ENCODE measurements around the gene DNAH2. TPM values are rescaled to one million over a fixed set of nuclear protein-coding genes. Genes with fewer than 3 reads are reported as not detected.
A peak's percentile ranks its signal among the peaks of the same experiment; 100 is the strongest.
"Not testable (repeated sequence)": the region's sequence is repeated elsewhere in the genome, so short reads cannot be mapped to it uniquely, and the experiment has no call there.

Gene DNAH2
- total RNA-seq, 1 donor from 2014 or later, result 0.72 TPM

DNA sequence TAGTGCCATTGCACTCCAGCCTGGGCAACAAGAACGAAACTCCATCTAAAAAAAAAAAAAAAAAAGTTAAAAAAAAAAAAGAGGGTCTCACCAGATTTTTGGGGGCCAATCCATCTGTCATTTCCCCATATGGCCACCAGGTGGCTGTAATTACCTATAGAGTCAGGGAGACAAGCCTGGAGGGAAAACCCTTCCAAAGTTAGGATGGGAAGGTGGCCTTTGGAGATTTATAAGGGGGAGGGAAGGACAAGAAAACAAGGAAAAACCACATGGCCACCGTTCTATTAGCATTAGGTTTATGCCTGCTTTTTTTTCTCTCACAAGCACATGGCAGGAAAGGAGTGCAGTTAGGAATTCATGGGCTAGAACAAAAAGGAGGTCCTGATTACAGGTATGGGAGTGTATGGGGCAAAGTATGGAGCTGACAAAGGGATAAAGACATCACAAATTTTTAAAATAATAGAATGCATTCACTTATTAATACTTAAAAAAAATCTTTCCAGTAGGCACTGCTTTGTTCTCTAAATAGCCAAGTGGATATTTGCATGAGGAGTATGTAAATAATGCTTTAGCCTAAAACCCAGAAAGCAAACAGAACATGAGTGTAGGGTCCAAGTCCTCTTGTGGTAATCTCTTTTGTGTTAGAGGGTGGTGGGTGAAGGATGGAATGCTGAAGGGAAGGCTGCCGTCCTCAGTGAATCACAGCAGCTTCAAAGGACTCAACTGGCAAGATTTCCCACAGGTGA is 145.3 kb downstream of the DNAH2 start:
- peak; percentile 46 for DNase-seq (ENCODE audit: low spot score)
- H3K27me3 Mint-ChIP-seq (ENCODE audit: unreplicated experiment), result peaks cover 3% of the 10 kb centered on the region
- no peak overlapping the region for H3K4me3 Mint-ChIP-seq (ENCODE audit: unreplicated experiment)
- peaks cover 33% of the 10 kb centered on the region for H3K36me3 Mint-ChIP-seq (ENCODE audit: low read depth, unreplicated experiment)
- no peaks in the 10 kb centered on the region for H3K9me3 Mint-ChIP-seq (ENCODE audit: unreplicated experiment)
- no peak overlapping the region for H3K27ac Mint-ChIP-seq (ENCODE audit: unreplicated experiment)
- H3K4me1 Mint-ChIP-seq (ENCODE audit: unreplicated experiment), result peaks cover 36% of the 10 kb centered on the region
- TF ChIP-seq, protein P1, sequence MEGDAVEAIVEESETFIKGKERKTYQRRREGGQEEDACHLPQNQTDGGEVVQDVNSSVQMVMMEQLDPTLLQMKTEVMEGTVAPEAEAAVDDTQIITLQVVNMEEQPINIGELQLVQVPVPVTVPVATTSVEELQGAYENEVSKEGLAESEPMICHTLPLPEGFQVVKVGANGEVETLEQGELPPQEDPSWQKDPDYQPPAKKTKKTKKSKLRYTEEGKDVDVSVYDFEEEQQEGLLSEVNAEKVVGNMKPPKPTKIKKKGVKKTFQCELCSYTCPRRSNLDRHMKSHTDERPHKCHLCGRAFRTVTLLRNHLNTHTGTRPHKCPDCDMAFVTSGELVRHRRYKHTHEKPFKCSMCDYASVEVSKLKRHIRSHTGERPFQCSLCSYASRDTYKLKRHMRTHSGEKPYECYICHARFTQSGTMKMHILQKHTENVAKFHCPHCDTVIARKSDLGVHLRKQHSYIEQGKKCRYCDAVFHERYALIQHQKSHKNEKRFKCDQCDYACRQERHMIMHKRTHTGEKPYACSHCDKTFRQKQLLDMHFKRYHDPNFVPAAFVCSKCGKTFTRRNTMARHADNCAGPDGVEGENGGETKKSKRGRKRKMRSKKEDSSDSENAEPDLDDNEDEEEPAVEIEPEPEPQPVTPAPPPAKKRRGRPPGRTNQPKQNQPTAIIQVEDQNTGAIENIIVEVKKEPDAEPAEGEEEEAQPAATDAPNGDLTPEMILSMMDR (IDR thresholded peaks at IDR 0.05; ENCODE audit: unreplicated experiment), result peak; percentile 81

DNA sequence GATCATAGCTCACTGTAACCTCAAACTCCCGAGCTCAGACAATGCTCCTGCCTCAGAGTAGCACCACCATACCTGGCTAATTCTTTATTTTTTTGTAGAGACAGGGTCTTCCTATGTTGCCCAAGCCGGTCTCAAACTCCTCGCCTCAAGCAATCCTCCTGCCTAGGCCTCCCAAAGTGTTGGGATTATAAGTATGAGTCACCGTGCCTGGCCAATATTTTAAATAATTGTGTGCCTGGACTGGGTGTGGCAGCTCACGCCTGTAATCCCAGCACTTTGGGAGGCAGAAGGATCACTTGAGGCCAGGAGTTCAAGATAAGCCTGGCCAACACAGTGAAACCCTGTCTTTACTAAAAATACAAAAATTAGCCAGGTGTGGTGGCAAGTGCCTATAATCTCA is 146.8 kb downstream of the DNAH2 start:
- H3K27ac Mint-ChIP-seq (ENCODE audit: unreplicated experiment); H3K9me3 Mint-ChIP-seq (ENCODE audit: unreplicated experiment); DNase-seq (ENCODE audit: low spot score); H3K27me3 Mint-ChIP-seq (ENCODE audit: unreplicated experiment); H3K4me3 Mint-ChIP-seq (ENCODE audit: unreplicated experiment): not testable (repeated sequence)
- H3K36me3 Mint-ChIP-seq (ENCODE audit: low read depth, unreplicated experiment), result peaks cover 29% of the 10 kb centered on the region
- H3K4me1 Mint-ChIP-seq (ENCODE audit: unreplicated experiment), result peaks cover 40% of the 10 kb centered on the region

DNA sequence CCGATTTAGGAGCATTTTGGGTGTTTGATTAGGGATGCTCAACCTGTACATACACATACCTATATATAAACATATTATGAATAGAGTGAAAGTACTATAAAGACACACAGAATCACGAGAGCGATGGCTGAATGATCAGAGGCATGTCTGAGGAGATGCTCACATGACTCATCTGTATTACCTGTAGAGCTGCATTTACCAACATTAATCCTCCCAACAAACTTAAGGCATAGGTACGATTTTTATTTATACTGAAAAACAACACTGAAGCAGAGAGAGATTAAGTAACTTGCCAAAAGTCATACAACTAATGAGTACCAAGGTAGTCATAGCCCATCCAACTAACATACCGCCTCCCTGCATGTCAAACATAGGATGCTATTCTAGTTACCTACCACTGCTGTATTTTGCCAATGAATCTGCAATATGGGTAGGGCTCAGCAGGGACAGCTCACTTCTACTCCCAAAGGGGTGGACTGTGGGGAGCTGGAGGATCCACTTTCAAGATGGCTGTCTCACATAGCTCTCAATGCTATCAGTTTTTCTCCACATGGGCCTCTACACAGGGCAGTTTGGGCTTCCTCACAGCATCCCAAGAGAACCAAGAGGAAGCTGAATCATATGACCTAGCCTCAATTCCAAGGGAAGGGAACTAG is 147.6 kb downstream of the DNAH2 start:
- Mint-ChIP-seq H3K36me3 (ENCODE audit: low read depth, unreplicated experiment) (peaks cover 24% of the 10 kb centered on the region), H3K9me3 (ENCODE audit: unreplicated experiment) (no peaks in the 10 kb centered on the region), H3K27ac (ENCODE audit: unreplicated experiment) (no peak overlapping the region), H3K27me3 (ENCODE audit: unreplicated experiment) (peaks cover 5% of the 10 kb centered on the region), H3K4me1 (ENCODE audit: unreplicated experiment) (peaks cover 35% of the 10 kb centered on the region), H3K4me3 (ENCODE audit: unreplicated experiment) (no peak overlapping the region)
- TF ChIP-seq, protein P1 (IDR thresholded peaks at IDR 0.05; ENCODE audit: unreplicated experiment), result no peak
- DNase-seq (ENCODE audit: low spot score), result no peak

DNA sequence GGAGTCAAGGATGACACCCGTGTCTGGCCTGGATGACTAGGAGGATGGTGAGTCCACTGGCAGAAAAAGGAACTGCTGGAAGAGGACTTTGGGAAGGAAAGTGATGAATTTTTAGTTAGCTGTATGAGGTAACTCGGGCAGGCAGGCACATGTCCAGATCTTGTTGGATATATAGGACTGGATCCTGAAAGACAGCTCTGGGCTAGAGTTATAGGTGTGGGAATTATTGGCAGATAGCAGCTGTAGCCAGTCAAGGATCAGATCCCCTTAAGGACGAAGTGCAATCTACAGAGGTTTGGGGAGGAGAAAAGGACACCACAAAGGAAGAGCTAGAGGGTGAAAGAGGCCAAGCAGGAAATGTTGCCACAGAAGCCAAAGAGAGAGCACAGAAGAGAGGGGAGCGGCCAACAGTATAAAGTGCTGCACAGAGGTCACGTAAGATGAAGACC is 150.4 kb downstream of the DNAH2 start:
- no peaks in the 10 kb centered on the region for H3K9me3 Mint-ChIP-seq (ENCODE audit: unreplicated experiment)
- H3K4me1 Mint-ChIP-seq (ENCODE audit: unreplicated experiment), result peaks cover 18% of the 10 kb centered on the region
- no peak overlapping the region for H3K27ac Mint-ChIP-seq (ENCODE audit: unreplicated experiment)
- DNase-seq (ENCODE audit: low spot score), result no peak
- peaks cover 3% of the 10 kb centered on the region for H3K27me3 Mint-ChIP-seq (ENCODE audit: unreplicated experiment)
- TF ChIP-seq, protein P1 (IDR thresholded peaks at IDR 0.05; ENCODE audit: unreplicated experiment), result no peak
- H3K4me3 Mint-ChIP-seq (ENCODE audit: unreplicated experiment), result peak overlapping the region; percentile 68
- peaks cover 16% of the 10 kb centered on the region for H3K36me3 Mint-ChIP-seq (ENCODE audit: low read depth, unreplicated experiment)

DNA sequence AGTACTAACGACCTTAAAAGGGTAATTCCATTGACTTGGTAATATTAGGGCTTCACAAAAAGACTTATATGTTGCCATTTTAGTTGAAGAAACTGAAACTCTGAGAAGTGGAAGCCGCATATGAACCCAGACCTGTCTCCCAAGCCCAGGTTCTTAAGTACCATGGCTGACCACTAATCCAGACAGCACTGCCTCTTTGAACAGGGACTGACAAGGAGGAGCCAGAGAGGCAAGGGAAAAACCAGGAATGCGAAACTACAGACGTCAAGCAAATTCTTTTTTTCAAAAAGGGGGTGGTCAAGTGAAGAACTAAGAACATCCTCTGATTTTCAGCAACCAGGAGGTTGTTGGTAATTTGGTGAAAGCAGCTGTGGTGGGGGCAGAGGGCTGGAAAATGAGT is 155.5 kb downstream of the DNAH2 start:
- Mint-ChIP-seq H3K4me1 (ENCODE audit: unreplicated experiment) (peaks cover 7% of the 10 kb centered on the region), H3K27me3 (ENCODE audit: unreplicated experiment) (peaks cover 3% of the 10 kb centered on the region), H3K9me3 (ENCODE audit: unreplicated experiment) (no peaks in the 10 kb centered on the region), H3K4me3 (ENCODE audit: unreplicated experiment) (no peak overlapping the region), H3K27ac (ENCODE audit: unreplicated experiment) (no peak overlapping the region), H3K36me3 (ENCODE audit: low read depth, unreplicated experiment) (peaks cover 16% of the 10 kb centered on the region)
- TF ChIP-seq, protein P1 (IDR thresholded peaks at IDR 0.05; ENCODE audit: unreplicated experiment), result no peak
- no peak for DNase-seq (ENCODE audit: low spot score)

Measured in endothelial cell (in vitro differentiated cells).